Endothelial cell (in vitro differentiated cells): ENCODE results near the gene OR13C9. TPM values are rescaled to one million over a fixed set of nuclear protein-coding genes. Genes with fewer than 3 reads are reported as not detected.
"Not testable (repeated sequence)": the region's sequence is repeated elsewhere in the genome, so short reads cannot be mapped to it uniquely, and the experiment has no call there.

Experiments used
- DNase-seq: peaks from one replicate; pipeline ENCODE4 v3.0.0; 2021; ENCODE audit warnings: low spot score
- H3K27ac Mint-ChIP-seq: one replicate; pipeline ENCODE4 v1.8.0; 2021; ENCODE audit warnings: mixed read lengths, inconsistent platforms; ENCODE audit not compliant: unreplicated experiment
- H3K27me3 Mint-ChIP-seq: one replicate; pipeline ENCODE4 v1.8.0; 2021; ENCODE audit warnings: mild to moderate bottlenecking, moderate library complexity, mixed read lengths, inconsistent platforms; ENCODE audit not compliant: unreplicated experiment
- H3K36me3 Mint-ChIP-seq: one replicate; pipeline ENCODE4 v1.8.0; 2021; ENCODE audit warnings: mild to moderate bottlenecking, low read depth, mixed read lengths, inconsistent platforms; ENCODE audit not compliant: unreplicated experiment
- H3K4me1 Mint-ChIP-seq: one replicate; pipeline ENCODE4 v1.8.0; 2021; ENCODE audit warnings: mild to moderate bottlenecking, mixed read lengths, inconsistent platforms; ENCODE audit not compliant: unreplicated experiment
- H3K4me3 Mint-ChIP-seq: one replicate; pipeline ENCODE4 v1.8.0; 2021; ENCODE audit warnings: mild to moderate bottlenecking, mixed read lengths, inconsistent platforms; ENCODE audit not compliant: unreplicated experiment
- H3K9me3 Mint-ChIP-seq: one replicate; pipeline ENCODE4 v1.8.0; 2021; ENCODE audit warnings: mixed read lengths, inconsistent platforms; ENCODE audit not compliant: unreplicated experiment
- CTCF ChIP-seq: fragments of 200-600 bp; sonication (generic); IDR thresholded peaks from one replicate; pipeline ENCODE4 v1.5.0; 2021; ENCODE audit warnings: antibody characterized with exemption; ENCODE audit not compliant: unreplicated experiment
- long read RNA-seq: library from polyadenylated mRNA; unstranded; transcript quantifications from one replicate; pipeline ENCODE4 v2.0.0, GENCODE V29; 2020; ENCODE audit not compliant: unreplicated experiment
- total RNA-seq: library from RNA; stranded (reverse); fragmentation: NEBNext Ultra II Directional; extraction: Animal tissue kit (Norgen Biotek cat#: 25700); gene quantifications from one replicate; pipeline ENCODE4 v1.2.1, GENCODE V29; 2021; ENCODE audit not compliant: unreplicated experiment

Gene OR13C9
- not detected for total RNA-seq
- long read RNA-seq: 0 reads

- Mint-ChIP-seq H3K9me3 (no peaks in the 10 kb centered on the region), H3K27ac (no peak within 1 kb of the TSS), H3K4me3 (no peak within 1 kb of the TSS), H3K27me3 (no peaks in the 10 kb centered on the region), H3K4me1 (no peaks in the 10 kb centered on the region), H3K36me3 (no peaks in the 10 kb centered on the region)
- no peak for DNase-seq
- no peak for TF ChIP-seq CTCF
These were observed at the start of gene OR13C9 for GRCh38 chr9:104618104-104618503. Gene OR13C9 (minus strand): TSS chr9:104618204. CDS start chr9:104618204, 0 bp downstream.

- DNase-seq: no peak
- Mint-ChIP-seq H3K4me1 (no peaks in the 10 kb centered on the region), H3K36me3 (no peaks in the 10 kb centered on the region), H3K9me3 (no peaks in the 10 kb centered on the region), H3K27me3 (no peaks in the 10 kb centered on the region), H3K27ac (no peak overlapping the region), H3K4me3 (no peak overlapping the region)
- no peak for TF ChIP-seq CTCF
These were observed 40.6 kb upstream of the OR13C9 start for GRCh38 chr9:104658496-104659195.

GRCh38 chr9:104635456-104635855, 17.5 kb upstream of the OR13C9 start:
- no peak for DNase-seq
- H3K9me3 Mint-ChIP-seq: peaks cover 6% of the 10 kb centered on the region
- no peak overlapping the region for H3K4me3 Mint-ChIP-seq
- H3K4me1 Mint-ChIP-seq: no peaks in the 10 kb centered on the region
- no peak overlapping the region for H3K27ac Mint-ChIP-seq
- no peak for TF ChIP-seq CTCF
- peaks cover under 1% of the 10 kb centered on the region for H3K36me3 Mint-ChIP-seq
- peaks cover 4% of the 10 kb centered on the region for H3K27me3 Mint-ChIP-seq

GRCh38 chr9:104633976-104634520, 16.0 kb upstream of the OR13C9 start:
- TF ChIP-seq CTCF: no peak
- H3K27ac Mint-ChIP-seq: no peak overlapping the region
- no peaks in the 10 kb centered on the region for H3K4me1 Mint-ChIP-seq
- H3K36me3 Mint-ChIP-seq: no peaks in the 10 kb centered on the region
- peaks cover 4% of the 10 kb centered on the region for H3K9me3 Mint-ChIP-seq
- peaks cover 4% of the 10 kb centered on the region for H3K27me3 Mint-ChIP-seq
- no peak overlapping the region for H3K4me3 Mint-ChIP-seq
- no peak for DNase-seq

- H3K36me3 Mint-ChIP-seq, H3K4me1 Mint-ChIP-seq, H3K4me3 Mint-ChIP-seq, H3K27me3 Mint-ChIP-seq, H3K27ac Mint-ChIP-seq, DNase-seq, H3K9me3 Mint-ChIP-seq: not testable (repeated sequence)
These were observed 8.0 kb upstream of the OR13C9 start for GRCh38 chr9:104625964-104626363.
